ENCODE results near the gene TCF25.

DNA sequence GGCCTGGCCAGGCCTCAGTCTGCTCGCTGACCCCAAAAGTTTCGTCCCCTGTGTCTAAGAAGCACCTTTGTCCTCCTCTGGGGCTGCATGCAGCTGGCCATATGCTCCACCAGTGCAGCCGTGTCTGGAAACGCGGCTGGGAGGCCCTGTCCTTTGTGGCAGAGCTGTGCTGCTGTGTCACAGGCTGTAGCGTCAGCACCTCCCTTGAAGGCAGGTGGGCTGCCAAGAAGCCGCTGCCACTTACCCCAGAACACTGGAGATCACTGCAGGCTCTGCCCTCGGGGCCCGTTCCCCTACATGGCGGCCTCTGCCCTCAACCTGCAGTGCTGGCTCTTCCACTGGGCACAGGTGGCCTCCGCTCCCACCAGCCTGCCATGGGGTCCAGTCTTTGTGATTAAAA, 29.6 kb downstream of the TCF25 start:
- TF ChIP-seq POLR2A (IDR thresholded peaks at IDR 0.05; ENCODE audit: low read length) (no peak), GATA1 (IDR thresholded peaks at IDR 0.05; ENCODE audit: low read depth, low read length) (no peak)

Measured in erythroblast (primary cell).